NCI-H526 treated with DMSO at 0.1 percent for 48 hours (cell line): ENCODE measurements around the gene TMEM255B.

ENCODE experiments used
- DNase-seq: peaks from one replicate; lab custom pipeline; 2025; lab: John Stamatoyannopoulos, UW

The TMEM255B gene

DNA sequence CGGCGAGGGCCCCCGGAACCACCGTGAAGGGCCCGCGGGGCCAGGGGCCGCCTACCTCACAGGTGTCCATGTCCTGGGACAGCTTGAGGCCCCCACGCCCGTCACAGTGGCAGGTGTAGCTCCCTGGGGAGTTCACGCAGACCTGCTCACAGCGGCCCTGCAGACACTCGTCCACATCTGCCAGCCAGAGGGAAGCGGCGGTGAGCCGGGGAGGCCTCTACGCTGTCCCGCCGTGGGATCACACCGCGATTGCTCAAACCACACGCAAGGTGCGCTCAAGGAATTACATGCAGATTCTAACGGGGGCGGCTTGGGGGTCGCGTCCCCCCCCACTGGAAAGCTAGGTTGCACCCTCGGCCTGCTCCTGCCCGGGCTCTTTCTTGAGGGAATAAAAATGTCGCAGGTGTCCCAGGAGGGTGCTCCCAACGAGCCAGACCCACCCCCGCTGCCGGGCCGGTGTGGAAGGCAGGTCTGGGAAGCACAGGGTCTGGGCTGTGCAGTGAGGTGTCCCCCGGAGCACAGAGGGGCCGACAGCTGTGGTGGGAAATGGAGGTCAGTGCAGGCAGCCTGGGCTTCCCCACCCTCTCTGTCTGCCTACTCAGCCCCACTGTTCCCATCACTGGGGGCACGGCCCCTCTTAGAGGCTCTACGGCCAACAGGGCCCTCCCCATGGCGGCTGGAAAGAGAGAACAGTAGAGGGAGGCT lies 75.6 kb downstream of the TMEM255B start:
- DNase-seq = no peak

DNA sequence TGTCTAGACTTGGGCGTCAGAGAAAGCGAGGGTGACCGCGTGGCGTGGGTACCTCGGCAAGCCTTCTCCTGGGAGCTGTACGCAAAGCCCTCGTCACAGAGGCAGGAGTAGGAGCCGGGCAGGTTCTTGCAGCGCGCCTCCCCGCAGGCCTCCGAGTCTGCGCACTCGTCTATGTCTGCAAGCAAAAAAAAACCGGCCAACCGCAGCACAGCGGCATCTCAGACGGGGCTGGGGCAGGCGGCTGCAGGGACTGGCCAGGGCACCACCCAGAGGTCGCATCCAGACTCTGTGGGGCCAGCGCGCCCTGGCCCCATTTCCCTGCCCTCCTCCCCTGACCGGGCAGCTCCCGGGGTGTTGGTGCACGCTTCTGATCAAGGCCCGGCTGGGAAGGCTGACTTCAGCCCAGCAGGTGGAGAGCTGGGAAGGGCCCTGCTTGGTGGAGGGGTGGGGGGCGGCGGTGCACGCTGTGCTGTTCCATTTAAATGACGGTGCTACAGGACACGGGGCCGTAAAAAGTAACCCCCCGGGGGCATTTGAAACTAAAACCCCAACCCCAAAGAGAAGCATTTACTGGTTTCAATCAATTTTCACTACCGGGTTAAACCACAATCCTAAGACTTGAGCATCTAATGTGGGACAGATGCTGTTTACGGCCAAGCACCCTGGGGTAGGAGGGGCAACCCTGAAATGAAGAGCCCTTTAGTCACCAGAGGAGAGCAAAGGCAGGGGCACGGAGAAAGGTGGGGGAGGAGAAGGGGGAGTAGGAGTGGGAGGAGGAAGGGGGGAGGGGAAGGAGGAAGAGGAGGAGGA lies 76.6 kb downstream of the TMEM255B start:
- DNase-seq = peak; percentile 54

DNA sequence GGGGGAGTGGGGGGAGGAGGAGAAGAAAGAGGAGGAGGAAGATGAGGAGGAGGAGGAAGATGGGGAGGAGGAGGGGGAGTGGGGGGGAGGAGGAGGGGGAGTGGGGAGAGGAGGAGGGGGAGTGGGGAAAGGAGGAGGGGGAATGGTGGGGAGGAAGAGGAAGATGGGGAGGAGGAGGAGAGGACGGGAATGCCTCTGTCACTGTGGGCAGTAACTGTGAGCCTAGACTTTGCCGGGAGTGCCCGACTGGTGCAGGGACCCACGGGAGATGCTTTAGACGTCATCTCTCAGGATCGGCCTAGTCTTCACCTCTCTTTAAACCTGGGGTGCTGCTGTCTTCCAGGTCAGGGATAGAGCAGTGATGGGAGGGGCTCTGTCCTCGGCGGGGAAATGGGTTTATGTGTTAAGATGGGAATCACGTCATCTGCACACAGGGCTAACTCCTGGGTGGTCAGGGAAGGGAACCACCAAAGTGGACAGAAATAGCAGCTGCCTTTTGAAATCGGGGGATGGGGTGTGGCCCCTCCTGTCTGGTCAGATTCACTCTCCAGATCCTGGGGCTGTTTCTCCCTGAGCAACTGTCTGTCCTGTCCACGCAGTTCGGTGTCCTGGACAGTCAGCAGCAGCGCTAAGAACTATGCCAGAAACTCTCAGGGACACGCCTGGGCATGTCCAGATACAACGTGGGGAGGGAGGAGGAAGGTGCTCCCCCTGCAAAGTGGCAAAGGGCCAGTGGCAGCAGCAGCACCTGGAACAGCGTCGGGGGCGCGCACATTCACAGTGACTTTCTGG lies 77.9 kb downstream of the TMEM255B start:
- peak; percentile 33 for DNase-seq

DNA sequence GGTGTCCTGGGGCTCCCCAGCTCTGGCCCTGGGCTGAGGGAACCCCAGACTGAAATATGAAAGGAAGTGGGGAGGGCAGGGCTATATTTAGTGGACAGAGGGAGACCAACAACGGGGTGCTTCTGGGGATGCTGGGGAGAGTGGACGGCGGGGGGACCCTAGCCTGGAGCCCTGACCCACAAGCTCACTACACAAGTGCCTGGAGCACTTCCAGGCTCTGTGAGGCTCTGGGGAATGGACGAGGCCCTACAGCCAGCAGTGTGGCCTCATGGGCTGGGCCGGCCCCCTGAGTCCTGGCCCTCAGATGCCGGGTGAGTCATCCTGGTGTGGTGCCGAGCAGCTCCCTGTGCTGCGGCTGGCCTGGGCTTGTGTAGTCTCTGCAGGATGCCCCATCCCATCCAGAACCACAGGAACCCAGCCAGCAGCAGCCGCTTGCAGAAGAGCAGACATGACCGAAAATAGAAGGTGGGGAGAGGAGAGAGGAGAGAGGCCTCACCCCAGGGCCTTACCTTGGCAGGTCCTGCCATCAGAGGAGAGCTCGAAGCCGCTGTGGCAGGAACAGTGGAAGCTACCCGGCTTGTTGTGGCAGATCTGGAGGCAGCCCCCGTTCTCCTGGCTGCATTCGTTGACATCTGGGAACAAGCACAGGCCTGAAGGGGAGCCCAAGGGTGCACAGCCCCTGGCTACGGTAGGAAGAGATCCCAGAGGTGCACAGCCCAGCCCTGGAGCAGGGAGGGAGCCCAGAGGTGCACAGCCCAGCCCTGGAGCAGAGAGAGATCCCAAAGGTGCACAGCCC lies 78.7 kb downstream of the TMEM255B start:
- DNase-seq = no peak

DNA sequence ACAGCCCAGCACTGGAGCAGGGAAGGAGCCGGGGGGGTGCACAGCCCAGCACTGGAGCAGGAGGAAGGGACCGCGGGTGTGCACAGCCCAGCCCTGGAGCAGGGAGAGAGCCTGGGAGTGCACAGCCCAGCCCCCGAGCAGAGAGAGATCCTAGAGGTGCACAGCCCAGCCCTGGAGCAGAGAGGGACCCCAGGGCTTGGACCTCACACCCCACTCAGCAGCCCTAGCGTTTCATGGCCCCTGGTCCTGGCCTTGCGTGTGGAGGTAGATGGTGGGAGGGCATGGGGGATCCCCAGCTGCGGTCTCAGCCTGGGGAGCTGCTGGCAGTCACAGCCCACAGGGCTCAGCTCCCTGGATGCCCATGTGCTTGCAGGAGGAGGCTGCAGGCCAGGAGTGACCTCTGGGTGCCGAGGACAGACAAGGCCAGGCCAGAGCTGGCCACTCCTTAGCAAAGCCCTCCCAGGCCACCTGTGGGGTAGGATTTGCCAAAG lies 79.7 kb downstream of the TMEM255B start:
- DNase-seq = no peak

DNA sequence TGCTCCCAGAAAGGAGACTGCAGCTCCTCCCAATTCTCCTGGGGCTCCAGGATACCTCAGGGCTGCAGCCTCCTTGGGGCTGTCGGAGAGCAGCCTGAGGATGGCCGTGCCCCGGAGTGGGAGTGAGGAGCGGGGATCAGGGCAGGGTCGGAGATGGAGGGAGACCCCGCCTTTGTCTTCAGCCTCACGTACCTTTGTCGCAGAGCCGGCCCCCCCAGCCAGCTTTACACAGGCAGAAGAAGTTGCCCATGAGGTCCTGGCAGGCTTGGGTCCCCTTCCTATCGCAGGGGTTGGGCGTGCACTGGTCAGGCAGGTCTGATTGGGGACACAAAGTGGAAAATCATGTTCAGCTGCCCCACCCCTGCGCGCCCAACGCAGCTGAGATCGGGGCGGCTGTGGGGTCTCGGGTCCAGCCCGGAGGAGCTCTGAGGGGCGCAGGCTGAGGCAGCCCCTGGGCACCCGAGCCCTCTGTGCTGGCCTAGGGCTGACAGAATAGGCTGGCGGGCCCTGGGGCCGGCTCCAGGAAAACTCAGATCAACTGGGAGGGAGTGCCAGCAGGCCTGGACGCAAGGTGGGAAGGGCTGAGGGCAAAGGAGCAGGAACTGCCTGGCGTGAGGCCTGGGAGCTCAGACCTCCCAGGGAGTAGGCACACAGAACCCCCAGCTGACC lies 80.6 kb downstream of the TMEM255B start:
- DNase-seq = no peak

DNA sequence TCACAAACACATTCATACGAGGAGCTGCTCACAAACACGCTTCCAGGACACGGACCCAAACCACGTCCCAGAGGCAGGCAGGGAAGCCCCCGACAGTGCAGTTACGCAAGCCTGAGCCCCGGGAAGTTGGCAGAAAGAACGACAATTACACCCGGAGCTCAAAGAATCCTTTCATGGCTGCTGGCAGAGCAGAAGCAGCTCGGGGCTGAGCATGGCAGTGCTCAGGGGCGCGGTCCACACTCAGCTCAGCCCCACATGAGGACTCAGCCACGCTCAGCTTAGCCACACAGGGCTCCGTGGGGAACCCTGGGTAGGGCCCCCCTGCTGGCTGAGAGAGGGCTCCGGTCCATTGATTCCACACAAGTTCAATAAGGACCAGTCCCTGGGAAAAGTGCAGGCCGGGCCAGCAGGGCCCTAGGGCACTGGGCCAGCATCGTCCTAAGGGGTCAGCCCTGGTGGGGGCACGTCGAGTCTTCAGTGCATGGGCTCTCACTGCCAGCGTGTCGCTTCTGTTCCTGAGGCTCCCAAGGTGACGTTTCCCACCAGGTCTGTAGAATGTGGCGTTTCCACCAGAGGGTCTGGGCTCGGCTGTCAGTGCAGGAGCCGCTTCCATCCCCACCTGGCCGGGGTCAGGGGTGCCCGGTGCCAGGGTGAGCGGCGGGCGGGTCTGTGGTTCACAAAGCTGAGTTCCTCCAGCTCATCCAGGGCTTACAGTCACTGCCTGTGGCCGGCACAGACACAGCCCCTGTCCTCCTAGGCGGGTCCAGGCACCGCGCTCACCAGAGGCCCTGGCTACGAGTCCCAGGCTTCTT lies 81.7 kb downstream of the TMEM255B start:
- no peak for DNase-seq

DNA sequence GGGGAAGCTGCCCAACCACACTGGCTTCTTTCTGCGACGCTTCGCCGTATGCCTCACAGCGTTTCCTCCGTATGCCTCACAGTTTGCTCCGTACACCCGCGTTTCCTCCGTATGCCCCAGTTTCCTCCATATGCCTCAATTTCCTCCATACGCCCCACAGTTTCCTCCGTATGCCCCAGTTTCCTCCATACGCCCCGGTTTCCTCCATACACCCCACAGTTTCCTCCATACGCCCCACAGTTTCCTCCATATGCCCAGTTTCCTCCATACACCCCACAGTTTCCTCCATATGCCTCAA lies 82.3 kb downstream of the TMEM255B start:
- no peak for DNase-seq

DNA sequence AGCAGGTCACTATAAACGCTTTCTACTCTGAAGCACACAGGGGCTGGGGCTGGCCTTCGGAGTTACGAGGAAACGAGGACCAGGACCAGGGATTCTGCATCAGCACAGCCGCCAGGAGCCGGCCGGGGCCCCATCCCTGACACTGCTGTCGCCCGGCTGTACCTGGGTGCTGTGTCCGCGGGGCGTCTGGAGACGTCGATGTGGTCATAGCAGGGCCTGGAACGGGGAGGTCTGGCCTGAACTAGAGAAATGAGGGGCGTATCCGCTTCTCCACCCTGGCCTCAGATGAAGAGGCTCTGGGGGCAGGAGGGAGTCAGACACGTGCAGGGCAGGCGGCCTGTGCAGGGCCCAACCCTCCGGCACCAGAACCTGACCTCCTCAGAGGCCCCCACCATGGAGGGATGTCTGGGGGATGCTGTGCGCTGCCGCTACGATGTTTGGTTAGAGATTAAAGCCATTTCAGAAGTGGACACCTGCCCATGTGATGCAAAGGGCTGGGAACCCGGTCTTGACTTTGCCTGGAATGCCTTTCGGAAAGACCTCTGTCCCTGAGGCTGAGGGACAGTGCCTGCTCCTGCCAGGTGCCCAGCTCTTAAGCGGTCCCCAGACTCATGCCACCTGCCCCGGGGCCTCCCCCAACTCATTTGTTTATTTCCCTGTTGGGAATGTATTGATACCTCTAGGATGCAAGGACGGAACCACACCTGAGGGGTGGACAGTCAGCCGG lies 83.5 kb downstream of the TMEM255B start:
- no peak for DNase-seq

DNA sequence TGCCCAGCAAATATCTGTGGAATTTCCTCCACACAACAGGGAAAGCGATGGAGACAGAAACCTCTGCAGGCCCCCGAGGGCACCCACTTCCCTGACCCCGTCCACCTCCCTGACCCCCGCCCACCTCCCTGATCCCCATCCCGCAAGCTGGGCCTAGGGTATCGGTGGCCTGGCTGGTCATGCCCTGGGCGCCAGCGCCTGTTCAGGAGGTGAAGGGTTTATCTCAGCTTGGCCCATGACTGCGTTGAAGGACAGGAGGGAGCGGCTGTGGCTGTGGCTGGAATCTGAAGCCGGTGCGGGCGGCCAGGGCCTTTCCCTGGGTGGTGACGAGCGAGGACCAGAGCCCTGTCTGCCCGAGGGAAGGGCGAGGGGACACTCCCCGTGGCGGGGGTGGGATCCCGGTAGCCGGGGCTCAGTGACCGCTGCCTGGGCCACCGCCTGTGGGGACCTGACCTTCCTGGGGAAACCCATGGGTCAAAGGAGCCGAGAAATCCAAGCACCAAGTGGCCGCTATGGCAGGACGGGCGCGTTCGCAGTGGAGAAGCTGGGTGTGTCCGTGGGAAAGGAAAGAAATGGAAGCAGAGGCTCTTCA lies 84.1 kb downstream of the TMEM255B start:
- DNase-seq = no peak

DNA sequence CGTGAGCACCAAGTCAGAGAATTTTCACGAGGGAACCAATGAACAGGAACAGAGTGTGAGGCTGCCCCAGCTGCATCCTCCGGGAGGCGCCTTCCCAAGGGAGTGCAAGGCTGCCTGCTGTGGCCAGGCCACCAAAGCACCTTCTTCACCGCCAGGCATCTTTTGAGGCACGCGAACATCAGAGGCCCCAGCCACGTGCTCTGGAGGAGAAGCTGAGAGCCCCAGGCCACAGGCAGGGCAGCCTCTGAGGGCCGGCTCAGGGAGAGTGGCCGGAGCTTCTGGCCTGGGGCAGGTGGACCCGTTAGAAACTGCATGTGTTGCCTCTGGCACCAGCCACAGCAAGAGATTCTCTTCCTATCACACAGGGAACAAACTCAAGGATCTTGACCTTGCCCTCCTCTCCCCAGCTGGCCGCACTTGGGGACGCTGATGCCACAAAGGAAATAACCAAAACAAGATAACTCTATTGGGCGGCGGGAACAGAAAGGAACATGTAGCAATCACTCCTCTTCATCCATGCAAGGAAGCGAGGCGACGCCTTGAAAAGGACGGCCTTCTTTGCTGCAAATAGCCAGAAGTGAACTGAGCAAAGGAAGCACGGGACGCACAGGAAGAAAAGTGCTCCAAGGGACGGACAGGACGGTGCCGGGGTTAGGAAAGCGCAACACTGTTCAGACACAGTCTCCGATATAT lies 85.0 kb downstream of the TMEM255B start:
- DNase-seq = no peak

DNA sequence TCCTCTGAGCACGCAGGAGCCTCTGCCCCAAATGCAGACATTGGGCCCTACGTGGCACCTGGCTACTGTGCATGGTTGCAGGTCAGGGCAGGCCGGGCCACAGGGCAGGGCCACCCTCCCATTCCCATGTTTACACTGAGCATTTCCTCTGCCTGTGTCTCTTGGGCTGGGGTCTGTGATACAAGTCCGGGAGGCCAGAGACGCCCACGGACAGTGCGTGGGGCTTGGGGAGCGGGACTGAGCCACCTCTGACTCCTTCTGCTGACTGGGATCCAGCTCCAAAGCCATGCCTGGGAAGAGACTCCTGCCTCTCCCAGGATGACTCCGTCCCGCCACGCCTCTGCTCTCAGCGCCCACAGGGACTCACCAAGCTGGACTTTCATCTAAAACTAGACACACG lies 86.0 kb downstream of the TMEM255B start:
- no peak for DNase-seq

DNA sequence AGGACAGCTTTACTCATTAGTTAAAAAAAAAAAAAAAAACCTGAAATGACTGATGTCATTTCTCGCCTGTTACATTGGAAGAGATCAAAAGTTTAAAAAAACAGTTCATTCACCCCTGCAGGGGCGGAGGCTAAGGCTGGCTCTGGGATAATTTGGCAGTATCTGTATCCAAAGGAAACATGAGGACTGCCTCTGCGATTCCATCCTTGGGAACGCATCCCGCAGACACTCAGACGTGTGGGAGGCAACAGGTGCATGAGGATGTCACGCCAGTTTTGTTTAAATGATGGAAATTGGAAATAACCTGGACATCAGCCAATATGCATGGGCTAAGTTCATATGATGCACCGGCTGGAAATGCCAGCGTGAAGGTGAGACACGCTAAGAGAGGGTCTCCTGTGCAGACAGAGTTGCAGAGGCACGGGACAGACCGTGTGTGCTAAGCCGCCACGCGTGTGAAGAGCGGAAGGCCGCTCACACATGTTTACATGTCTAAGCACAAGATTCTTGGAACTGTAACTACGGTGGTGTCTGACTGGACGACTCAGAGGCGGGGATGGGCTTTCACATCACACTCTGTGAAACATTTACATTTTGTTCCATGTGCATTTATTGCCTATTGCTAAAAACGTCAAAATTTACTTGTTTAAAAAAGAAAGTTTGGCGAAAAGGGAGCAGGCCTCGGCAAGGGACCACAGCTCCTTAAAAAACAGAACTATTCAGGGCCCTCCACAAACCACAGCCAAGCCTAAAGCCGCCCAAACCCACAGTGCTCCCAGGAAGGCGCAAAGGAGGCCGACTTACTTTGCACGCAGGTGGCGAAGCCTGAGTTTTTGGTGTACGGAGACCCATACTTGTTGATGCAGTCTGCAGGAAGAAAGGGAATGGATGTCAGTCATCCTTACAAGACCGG lies 87.0 kb downstream of the TMEM255B start:
- DNase-seq = no peak

DNA sequence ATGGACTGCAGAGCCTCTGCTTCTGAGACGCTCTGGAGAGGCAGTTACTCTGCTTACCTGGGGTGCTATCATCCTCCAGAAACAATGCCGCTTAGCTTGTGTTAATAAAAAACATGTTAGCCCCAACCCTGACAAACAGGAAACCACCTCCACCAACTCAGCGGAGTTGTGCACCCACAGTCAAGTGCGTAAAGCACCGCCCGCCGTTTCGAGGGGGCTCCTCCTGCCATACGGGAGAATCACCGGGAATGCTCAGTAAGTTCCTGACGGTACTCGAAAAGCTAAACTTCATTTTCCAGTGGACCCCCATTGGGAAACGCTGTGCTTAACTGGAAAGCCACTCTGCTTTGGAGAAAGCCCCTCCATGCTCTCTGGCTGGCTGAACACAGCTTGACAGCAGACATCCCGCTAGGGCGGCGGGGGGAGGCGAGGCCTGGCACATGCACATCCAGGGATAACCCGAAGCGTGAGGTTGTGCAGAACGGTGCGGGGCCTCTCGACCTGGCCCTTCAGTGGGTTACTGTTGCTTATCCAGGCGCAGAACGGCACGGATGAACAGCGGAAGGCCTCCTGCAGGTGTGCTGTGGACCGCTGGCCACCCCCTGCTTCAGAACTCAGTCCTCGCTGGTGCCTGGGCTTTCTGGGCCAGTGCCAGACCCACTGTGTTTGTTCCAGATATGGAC lies 87.8 kb downstream of the TMEM255B start:
- no peak for DNase-seq

DNA sequence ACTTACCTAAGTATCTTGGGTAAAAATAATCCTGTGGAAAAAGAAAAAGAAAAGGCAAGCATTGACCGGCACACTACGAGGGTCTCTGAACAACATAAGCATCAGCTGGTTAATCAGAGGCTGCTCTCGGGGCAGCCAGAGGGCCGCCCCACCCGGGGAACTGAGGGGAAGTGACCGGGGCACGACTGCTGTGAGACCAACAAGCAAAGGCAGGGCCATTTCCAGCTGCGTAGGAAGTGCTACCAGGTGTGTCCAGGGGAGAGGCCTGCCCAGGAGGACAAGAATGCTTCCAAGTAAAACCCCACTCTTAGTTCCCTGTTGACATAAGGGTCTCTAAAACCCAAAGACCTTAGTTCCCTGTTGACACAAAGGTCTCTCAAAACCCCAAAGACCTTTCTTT lies 89.0 kb downstream of the TMEM255B start:
- no peak for DNase-seq

DNA sequence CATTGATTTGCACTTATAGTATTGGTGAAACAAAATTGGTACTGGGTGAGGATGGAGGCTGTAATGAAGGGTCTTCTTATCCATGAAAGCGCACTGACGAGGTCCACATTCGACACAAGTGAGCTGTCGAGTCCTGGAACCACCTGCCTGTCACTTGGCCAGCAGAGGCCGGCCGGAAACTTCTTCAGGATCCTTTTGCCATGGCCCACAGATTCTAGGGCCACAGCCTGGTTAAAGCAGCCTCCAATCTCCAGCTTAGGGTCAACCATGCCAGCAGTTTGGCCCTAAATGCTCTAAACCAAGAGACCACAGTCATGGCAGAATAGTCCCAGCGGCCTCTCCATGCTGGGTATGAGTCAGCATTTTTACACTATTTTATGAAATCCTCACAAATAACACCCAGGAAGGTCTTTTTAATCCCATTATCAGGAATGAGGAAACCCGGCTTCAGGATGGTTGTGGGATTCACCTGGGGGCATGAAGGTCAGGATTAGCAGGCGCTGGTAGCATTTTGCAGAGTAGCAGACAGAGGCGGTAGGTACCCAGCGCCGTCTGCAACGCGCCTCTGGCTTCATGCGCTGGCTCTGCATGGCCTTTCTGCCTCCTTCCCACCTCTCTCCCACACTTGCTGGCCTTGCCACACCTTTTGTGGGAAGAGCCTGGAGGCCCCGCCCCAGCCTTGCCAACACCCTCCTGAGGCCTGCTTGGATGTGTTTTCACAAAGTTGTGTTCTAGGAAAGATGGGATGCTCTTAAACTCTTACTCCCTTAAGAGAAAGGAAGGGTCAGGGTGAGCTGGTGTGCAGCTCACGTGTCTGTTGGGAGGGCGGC lies 89.6 kb downstream of the TMEM255B start:
- peak; percentile 25 for DNase-seq
